Muscle layer of colon (tissue), 2 donors: ENCODE measurements around the gene TRIM48.
"Not testable (repeated sequence)": the region's sequence is repeated elsewhere in the genome, so short reads cannot be mapped to it uniquely, and the experiment has no call there.

Experiments used
- H3K27ac ChIP-seq: one replicate; pipeline ENCODE4 v1.7.0; 2013; ENCODE audit warnings: low read depth, mild to moderate bottlenecking, low read length, moderate library complexity
- H3K27me3 ChIP-seq, 2 donors: one replicate each; pipeline ENCODE4 v1.7.0; 2013; ENCODE audit warnings: low read length in 2 of 2, mild to moderate bottlenecking in 2 of 2; ENCODE audit not compliant: insufficient read depth in 2 of 2, control insufficient read depth in 1 of 2
- H3K36me3 ChIP-seq: one replicate; pipeline ENCODE4 v1.7.0; 2013; ENCODE audit warnings: mild to moderate bottlenecking, low read length; ENCODE audit not compliant: insufficient read depth
- H3K4me1 ChIP-seq: one replicate; pipeline ENCODE4 v1.7.0; 2013; ENCODE audit warnings: mild to moderate bottlenecking, low read length; ENCODE audit not compliant: insufficient read depth
- H3K4me3 ChIP-seq, 2 donors: one replicate each; pipeline ENCODE4 v1.7.0; 2013; ENCODE audit warnings: low read length in 2 of 2, low read depth in 1 of 2, mild to moderate bottlenecking in 1 of 2, moderate library complexity in 1 of 2
- H3K9ac ChIP-seq: one replicate; pipeline ENCODE4 v1.7.0; 2013; ENCODE audit warnings: low read length
- H3K9me3 ChIP-seq: one replicate; pipeline ENCODE4 v1.7.0; 2013; ENCODE audit warnings: mild to moderate bottlenecking, low read length
- donor health status: abdominal sarcoma.
- donor health status: Adenocarcinoma of cecum.

Gene TRIM48, protein sequence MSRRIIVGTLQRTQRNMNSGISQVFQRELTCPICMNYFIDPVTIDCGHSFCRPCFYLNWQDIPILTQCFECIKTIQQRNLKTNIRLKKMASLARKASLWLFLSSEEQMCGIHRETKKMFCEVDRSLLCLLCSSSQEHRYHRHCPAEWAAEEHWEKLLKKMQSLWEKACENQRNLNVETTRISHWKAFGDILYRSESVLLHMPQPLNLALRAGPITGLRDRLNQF

DNA sequence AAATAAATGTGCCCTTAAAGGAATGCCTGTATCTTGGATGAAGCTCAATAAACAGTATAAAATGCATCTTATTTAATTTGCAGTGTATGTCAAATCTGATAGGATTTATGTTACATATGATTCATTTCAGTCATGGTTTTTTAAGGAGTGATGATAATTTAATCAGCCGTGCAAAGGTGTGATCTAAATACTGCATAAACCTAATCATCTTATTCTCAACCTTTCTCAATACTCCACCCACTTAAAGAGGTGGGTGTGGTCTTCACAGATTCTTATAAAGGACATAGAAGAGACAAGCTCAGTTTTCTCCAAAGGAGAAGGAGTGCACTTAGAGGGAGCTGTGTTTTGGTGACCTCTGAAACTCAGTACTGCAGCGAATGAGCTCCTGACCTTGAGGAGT is at the start of gene TRIM48:
TSS of gene TRIM48 (plus strand) at position 301 of the 400 bp plus-strand sequence. CDS start 113 bp downstream, outside the sequence.
- not testable (repeated sequence) for H3K36me3 ChIP-seq, H3K4me1 ChIP-seq, H3K27ac ChIP-seq, H3K4me3 ChIP-seq, H3K9ac ChIP-seq, H3K27me3 ChIP-seq, H3K9me3 ChIP-seq

DNA sequence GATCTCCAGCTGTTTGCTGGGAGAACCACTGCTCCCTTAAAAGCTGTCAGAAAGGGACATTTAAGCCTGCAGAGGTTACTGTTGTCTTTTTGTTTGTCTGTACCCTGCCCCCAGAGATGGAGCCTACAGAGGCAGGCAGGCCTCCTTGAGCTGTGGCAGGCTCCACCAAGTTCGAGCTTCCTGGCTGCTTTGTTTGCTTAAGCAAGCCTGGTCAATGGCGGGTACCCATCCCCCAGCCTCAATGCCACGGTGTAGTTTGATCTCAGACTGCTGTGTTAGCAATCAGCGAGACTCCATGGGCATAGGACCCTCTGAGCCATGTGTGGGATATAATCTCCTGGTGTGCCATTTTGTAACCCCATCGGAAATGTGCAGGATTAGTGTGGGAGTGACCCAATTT is 23.6 kb upstream of the TRIM48 start:
- not testable (repeated sequence) for H3K27ac ChIP-seq, H3K4me3 ChIP-seq, H3K9me3 ChIP-seq, H3K27me3 ChIP-seq, H3K4me1 ChIP-seq, H3K36me3 ChIP-seq, H3K9ac ChIP-seq

GRCh38 chr11:55263081-55263480 is 1.1 kb downstream of the TRIM48 start:
- H3K36me3 ChIP-seq, result no peaks in the 10 kb centered on the region
- no peaks in the 10 kb centered on the region for H3K9me3 ChIP-seq
- H3K27ac ChIP-seq, result no peak overlapping the region
- H3K27me3 ChIP-seq, result no peaks in the 10 kb centered on the region
- H3K9ac ChIP-seq, result no peak overlapping the region
- H3K4me1 ChIP-seq, result no peaks in the 10 kb centered on the region
- no peak overlapping the region for H3K4me3 ChIP-seq
